ENCODE results near the gene SETD2.
"Not testable (repeated sequence)": the region's sequence is repeated elsewhere in the genome, so short reads cannot be mapped to it uniquely, and the experiment has no call there.

Gene SETD2

GRCh38 chr3:47092090-47092489 is 71.8 kb downstream of the SETD2 start:
- DNase-seq = no peak

GRCh38 chr3:47089630-47090029 is 74.3 kb downstream of the SETD2 start:
- no peak for DNase-seq

- no peak for DNase-seq
These were observed 77.8 kb downstream of the SETD2 start for GRCh38 chr3:47086071-47086470.

- no peak for DNase-seq
These were observed 80.1 kb downstream of the SETD2 start for GRCh38 chr3:47083786-47084185.

- DNase-seq = no peak
These were observed 81.4 kb downstream of the SETD2 start for GRCh38 chr3:47082519-47082918.

GRCh38 chr3:47079432-47079831 is 84.5 kb downstream of the SETD2 start:
- no peak for DNase-seq

- no peak for DNase-seq
These were observed 90.2 kb downstream of the SETD2 start for GRCh38 chr3:47073685-47074084.

GRCh38 chr3:47070770-47071169 is 93.1 kb downstream of the SETD2 start:
- DNase-seq = no peak

- not testable (repeated sequence) for DNase-seq
These were observed 97.7 kb downstream of the SETD2 start for GRCh38 chr3:47066259-47066658.

GRCh38 chr3:47065681-47066080 is 98.2 kb downstream of the SETD2 start:
- no peak for DNase-seq

GRCh38 chr3:47065058-47065457 is 98.9 kb downstream of the SETD2 start:
- DNase-seq = no peak

GRCh38 chr3:47057212-47057671 is 106.7 kb downstream of the SETD2 start:
- no peak for DNase-seq

- no peak for DNase-seq
These were observed 107.2 kb downstream of the SETD2 start for GRCh38 chr3:47056705-47057104.

- no peak for DNase-seq
These were observed 109.5 kb downstream of the SETD2 start for GRCh38 chr3:47054412-47054811.

- DNase-seq = no peak
These were observed 116.2 kb downstream of the SETD2 start for GRCh38 chr3:47047673-47048072.

- DNase-seq = no peak
These were observed 116.8 kb downstream of the SETD2 start for GRCh38 chr3:47047069-47047468.

GRCh38 chr3:47042231-47042791 is 121.6 kb downstream of the SETD2 start:
- no peak for DNase-seq

- no peak for DNase-seq
These were observed 122.8 kb downstream of the SETD2 start for GRCh38 chr3:47041114-47041513.

- DNase-seq = not testable (repeated sequence)
These were observed 126.6 kb downstream of the SETD2 start for GRCh38 chr3:47037302-47037701.

GRCh38 chr3:47036145-47036544 is 127.8 kb downstream of the SETD2 start:
- no peak for DNase-seq

GRCh38 chr3:47035645-47036044 is 128.3 kb downstream of the SETD2 start:
- DNase-seq = no peak

- DNase-seq = no peak
These were observed 128.9 kb downstream of the SETD2 start for GRCh38 chr3:47034868-47035489.

GRCh38 chr3:47031041-47031440 is 132.9 kb downstream of the SETD2 start:
- DNase-seq = not testable (repeated sequence)

- DNase-seq = no peak
These were observed 135.2 kb downstream of the SETD2 start for GRCh38 chr3:47028667-47029066.

GRCh38 chr3:47028146-47028545 is 135.8 kb downstream of the SETD2 start:
- DNase-seq = no peak

All from NCI-H1092 treated with DMSO at 0.1 percent for 48 hours (cell line).